ENCODE results near the gene ATP10A. TPM values are rescaled to one million over a fixed set of nuclear protein-coding genes. Genes with fewer than 3 reads are reported as not detected.

ATP10A gene
- total RNA-seq, 1 experiment from 2014 or later, result 3.0 TPM

- TF ChIP-seq CTCF (IDR thresholded peaks at IDR 0.05; ENCODE audit: unreplicated experiment), result no peak
- CTCF ChIA-PET, result no interaction called here
- Mint-ChIP-seq H3K27me3 (ENCODE audit: unreplicated experiment) (no peaks in the 10 kb centered on the region), H3K4me1 (ENCODE audit: low read depth, unreplicated experiment) (no peaks in the 10 kb centered on the region), H3K27ac (ENCODE audit: unreplicated experiment) (no peak overlapping the region), H3K9me3 (ENCODE audit: low read depth, unreplicated experiment) (no peaks in the 10 kb centered on the region), H3K4me3 (ENCODE audit: low read depth, unreplicated experiment) (no peak overlapping the region), H3K36me3 (ENCODE audit: insufficient read depth, unreplicated experiment) (no peaks in the 10 kb centered on the region)
- DNase-seq, result no peak
- BruUV-seq (replicated peaks), result no TSS peak
- intact Hi-C loops (cut with micrococcal nuclease; ENCODE audit: unreplicated experiment), result no loop called here
Observed at GRCh38 chr15:25900901-25901300, 37.8 kb upstream of the ATP10A start.

- no TSS peak for BruUV-seq (replicated peaks)
- no peaks in the 10 kb centered on the region for H3K27me3 Mint-ChIP-seq (ENCODE audit: unreplicated experiment)
- TF ChIP-seq CTCF (IDR thresholded peaks at IDR 0.05; ENCODE audit: unreplicated experiment), result no peak
- H3K4me1 Mint-ChIP-seq (ENCODE audit: low read depth, unreplicated experiment), result no peaks in the 10 kb centered on the region
- H3K27ac Mint-ChIP-seq (ENCODE audit: unreplicated experiment), result no peak overlapping the region
- DNase-seq, result no peak
- H3K36me3 Mint-ChIP-seq (ENCODE audit: insufficient read depth, unreplicated experiment), result no peaks in the 10 kb centered on the region
- no peak overlapping the region for H3K4me3 Mint-ChIP-seq (ENCODE audit: low read depth, unreplicated experiment)
- intact Hi-C loops (cut with micrococcal nuclease; ENCODE audit: unreplicated experiment), result no loop called here
- CTCF ChIA-PET, result no interaction called here
- H3K9me3 Mint-ChIP-seq (ENCODE audit: low read depth, unreplicated experiment), result no peaks in the 10 kb centered on the region
Observed at GRCh38 chr15:25900431-25900830, 37.3 kb upstream of the ATP10A start.

GRCh38 chr15:25899870-25900269, 36.7 kb upstream of the ATP10A start:
- no peak for TF ChIP-seq CTCF (IDR thresholded peaks at IDR 0.05; ENCODE audit: unreplicated experiment)
- intact Hi-C loops (cut with micrococcal nuclease; ENCODE audit: unreplicated experiment), result no loop called here
- Mint-ChIP-seq H3K4me3 (ENCODE audit: low read depth, unreplicated experiment) (no peak overlapping the region), H3K9me3 (ENCODE audit: low read depth, unreplicated experiment) (no peaks in the 10 kb centered on the region), H3K4me1 (ENCODE audit: low read depth, unreplicated experiment) (no peaks in the 10 kb centered on the region), H3K27me3 (ENCODE audit: unreplicated experiment) (no peaks in the 10 kb centered on the region), H3K36me3 (ENCODE audit: insufficient read depth, unreplicated experiment) (no peaks in the 10 kb centered on the region), H3K27ac (ENCODE audit: unreplicated experiment) (no peak overlapping the region)
- CTCF ChIA-PET, result no interaction called here
- no TSS peak for BruUV-seq (replicated peaks)
- DNase-seq, result no peak

- Mint-ChIP-seq H3K9me3 (ENCODE audit: low read depth, unreplicated experiment) (no peaks in the 10 kb centered on the region), H3K36me3 (ENCODE audit: insufficient read depth, unreplicated experiment) (no peaks in the 10 kb centered on the region), H3K27ac (ENCODE audit: unreplicated experiment) (no peak overlapping the region), H3K4me3 (ENCODE audit: low read depth, unreplicated experiment) (no peak overlapping the region), H3K4me1 (ENCODE audit: low read depth, unreplicated experiment) (no peaks in the 10 kb centered on the region), H3K27me3 (ENCODE audit: unreplicated experiment) (no peaks in the 10 kb centered on the region)
- CTCF ChIA-PET, result no interaction called here
- no peak for TF ChIP-seq CTCF (IDR thresholded peaks at IDR 0.05; ENCODE audit: unreplicated experiment)
- no TSS peak for BruUV-seq (replicated peaks)
- no peak for DNase-seq
- intact Hi-C loops (cut with micrococcal nuclease; ENCODE audit: unreplicated experiment), result no loop called here
Observed at GRCh38 chr15:25897658-25898057, 34.5 kb upstream of the ATP10A start.

Measured in Calu3 (cell line).